Measurements from ENCODE around the gene AASS. TPM values are rescaled to one million over a fixed set of nuclear protein-coding genes. Genes with fewer than 3 reads are reported as not detected.

AASS gene
- total and polyA plus RNA-seq, 2 experiments from 2014 or later = 368 to 789 TPM

GRCh38 chr7:122103064-122103463 is 41.0 kb downstream of the AASS start:
- H3K4me3 Mint-ChIP-seq = no peak overlapping the region

DNA sequence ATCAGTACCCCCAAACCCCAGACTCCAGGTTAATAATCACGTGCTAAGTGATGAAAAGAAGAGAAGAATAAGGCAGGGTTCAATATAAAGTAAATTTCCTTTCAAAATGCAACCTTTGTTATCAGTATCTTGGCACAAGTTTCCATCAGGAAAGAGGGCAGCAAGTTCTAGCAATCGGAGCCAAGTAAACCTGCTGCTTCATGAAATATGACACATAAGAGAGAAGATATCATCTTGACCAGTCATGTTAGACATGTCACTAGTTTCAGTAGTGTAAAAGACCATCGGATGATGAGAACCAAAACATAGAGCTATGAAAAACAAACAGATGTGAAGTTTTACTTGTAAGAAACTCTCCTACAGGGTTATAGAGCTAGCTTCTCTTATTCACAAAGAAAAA is 44.0 kb downstream of the AASS start:
- no peak overlapping the region for H3K4me3 ChIP-seq
- 0 out of 2 replicates have a peak overlapping the region, but pooled peaks have one; percentile 53 for H3K27ac ChIP-seq (ENCODE audit: low read depth)
- H3K79me2 ChIP-seq (replicated peaks; ENCODE audit: insufficient read depth) = peaks cover 96% of the 10 kb centered on the region
- peaks cover 60% of the 10 kb centered on the region for H4K20me1 ChIP-seq (replicated peaks; ENCODE audit: insufficient read depth)
- Mint-ChIP-seq H3K9me3 (no peaks in the 10 kb centered on the region), H3K4me3 (no peak overlapping the region), H3K4me1 (peaks cover 13% of the 10 kb centered on the region; the same call in 2 of the 3 replicates), H3K27ac (0 out of 2 replicates have a peak overlapping the region, but pooled peaks have one; percentile 9), H3K36me3 (ENCODE audit: low read depth) (peaks cover 95% of the 10 kb centered on the region), H3K27me3 (ENCODE audit: insufficient read depth, low read depth, poor library complexity) (peaks cover 8% of the 10 kb centered on the region)
- H3K4me1 ChIP-seq (ENCODE audit: insufficient read depth) = peaks cover 16% of the 10 kb centered on the region
- TF ChIP-seq NANOG (IDR thresholded peaks at IDR 0.05; ENCODE audit: borderline replicate concordance) = no peak
- TF ChIP-seq STAT1 (IDR thresholded peaks at IDR 0.05; ENCODE audit: unreplicated experiment) = no peak
- TF ChIP-seq, protein P1, sequence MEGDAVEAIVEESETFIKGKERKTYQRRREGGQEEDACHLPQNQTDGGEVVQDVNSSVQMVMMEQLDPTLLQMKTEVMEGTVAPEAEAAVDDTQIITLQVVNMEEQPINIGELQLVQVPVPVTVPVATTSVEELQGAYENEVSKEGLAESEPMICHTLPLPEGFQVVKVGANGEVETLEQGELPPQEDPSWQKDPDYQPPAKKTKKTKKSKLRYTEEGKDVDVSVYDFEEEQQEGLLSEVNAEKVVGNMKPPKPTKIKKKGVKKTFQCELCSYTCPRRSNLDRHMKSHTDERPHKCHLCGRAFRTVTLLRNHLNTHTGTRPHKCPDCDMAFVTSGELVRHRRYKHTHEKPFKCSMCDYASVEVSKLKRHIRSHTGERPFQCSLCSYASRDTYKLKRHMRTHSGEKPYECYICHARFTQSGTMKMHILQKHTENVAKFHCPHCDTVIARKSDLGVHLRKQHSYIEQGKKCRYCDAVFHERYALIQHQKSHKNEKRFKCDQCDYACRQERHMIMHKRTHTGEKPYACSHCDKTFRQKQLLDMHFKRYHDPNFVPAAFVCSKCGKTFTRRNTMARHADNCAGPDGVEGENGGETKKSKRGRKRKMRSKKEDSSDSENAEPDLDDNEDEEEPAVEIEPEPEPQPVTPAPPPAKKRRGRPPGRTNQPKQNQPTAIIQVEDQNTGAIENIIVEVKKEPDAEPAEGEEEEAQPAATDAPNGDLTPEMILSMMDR (conservative IDR thresholded peaks at IDR 0.05; ENCODE audit: low read depth in 2 of 2) = no peak
- 0 out of 2 replicates have a peak, but pooled peaks have one; percentile 20 for TF ChIP-seq POLR2AphosphoS5 (IDR thresholded peaks at IDR 0.05; ENCODE audit: low read depth)
- DNase-seq (ENCODE audit: low spot score) (no peak), ATAC-seq (no peak)
- no peak overlapping the region for H2AFZ ChIP-seq
- no peaks in the 10 kb centered on the region for H3K27me3 ChIP-seq (ENCODE audit: insufficient read depth)
- H3K4me2 ChIP-seq = no peak overlapping the region
- H3K9me2 ChIP-seq (ENCODE audit: insufficient read depth) = no peaks in the 10 kb centered on the region
- H3K36me3 ChIP-seq (ENCODE audit: insufficient read depth) = peaks cover 94% of the 10 kb centered on the region
- peaks cover 39% of the 10 kb centered on the region; the same call in 1 of the 2 replicates for H3F3A ChIP-seq (replicated peaks; ENCODE audit: low read depth)

More at GRCh38 chr7:122103064-122103463, 41.0 kb downstream of the AASS start:
- peaks cover 80% of the 10 kb centered on the region for H3K36me3 ChIP-seq (ENCODE audit: insufficient read depth)
- ATAC-seq = no peak
- H3K4me2 ChIP-seq = no peak overlapping the region; the same call in 1 of the 2 replicates
- H3K27ac ChIP-seq (ENCODE audit: low read depth) = peak overlapping the region; percentile 65
- peaks cover 5% of the 10 kb centered on the region for H3K27me3 Mint-ChIP-seq (ENCODE audit: insufficient read depth, low read depth, poor library complexity)
- H3K79me2 ChIP-seq (replicated peaks; ENCODE audit: insufficient read depth) = peaks cover 100% of the 10 kb centered on the region
- H3K4me1 ChIP-seq (ENCODE audit: insufficient read depth) = peaks cover 16% of the 10 kb centered on the region
- H3K4me1 Mint-ChIP-seq = peaks cover 27% of the 10 kb centered on the region
- no peak overlapping the region for H3K4me3 ChIP-seq
- peaks cover 73% of the 10 kb centered on the region for H4K20me1 ChIP-seq (replicated peaks; ENCODE audit: insufficient read depth)
- H3F3A ChIP-seq (replicated peaks; ENCODE audit: low read depth) = peaks cover 31% of the 10 kb centered on the region; the same call in 1 of the 2 replicates
- TF ChIP-seq STAT1 (IDR thresholded peaks at IDR 0.05; ENCODE audit: unreplicated experiment) = no peak
- TF ChIP-seq ZNF114 (CRISPR knock-in tag; IDR thresholded peaks at IDR 0.05) = no peak
- no peak for TF ChIP-seq EZH2 (IDR thresholded peaks at IDR 0.05; ENCODE audit: low read depth, unreplicated experiment)
- TF ChIP-seq ZNF331 (CRISPR knock-in tag; IDR thresholded peaks at IDR 0.05; ENCODE audit: low read depth) = no peak
- H3K27me3 ChIP-seq (ENCODE audit: insufficient read depth) = no peaks in the 10 kb centered on the region
- H3K36me3 Mint-ChIP-seq (ENCODE audit: low read depth) = peaks cover 99% of the 10 kb centered on the region
- DNase-seq (ENCODE audit: low spot score) = no peak
- H2AFZ ChIP-seq = no peak overlapping the region
- no peaks in the 10 kb centered on the region for H3K9me2 ChIP-seq (ENCODE audit: insufficient read depth)
- H3K27ac Mint-ChIP-seq = peak overlapping the region; percentile 54; the same call in 1 of the 2 replicates
- no peaks in the 10 kb centered on the region for H3K9me3 Mint-ChIP-seq

- Histone ChIP-seq H3K9me2 (ENCODE audit: insufficient read depth) (no peaks in the 10 kb centered on the region), H3K36me3 (ENCODE audit: insufficient read depth) (peaks cover 81% of the 10 kb centered on the region), H3K4me1 (ENCODE audit: insufficient read depth) (peaks cover 19% of the 10 kb centered on the region), H3K4me2 (no peak overlapping the region), H2AFZ (no peak overlapping the region), H3K79me2 (replicated peaks; ENCODE audit: insufficient read depth) (peaks cover 71% of the 10 kb centered on the region), H3F3A (replicated peaks; ENCODE audit: low read depth) (peaks cover 39% of the 10 kb centered on the region; the same call in 1 of the 2 replicates), H3K27ac (ENCODE audit: low read depth) (no peak overlapping the region), H4K20me1 (replicated peaks; ENCODE audit: insufficient read depth) (peaks cover 38% of the 10 kb centered on the region), H3K27me3 (ENCODE audit: insufficient read depth) (no peaks in the 10 kb centered on the region), H3K4me3 (no peak overlapping the region)
- H3K4me1 Mint-ChIP-seq = peaks cover 21% of the 10 kb centered on the region
- H3K36me3 Mint-ChIP-seq (ENCODE audit: low read depth) = peaks cover 93% of the 10 kb centered on the region
- no peak for ATAC-seq
- DNase-seq (ENCODE audit: low spot score) = no peak
- H3K9me3 Mint-ChIP-seq = no peaks in the 10 kb centered on the region
- H3K27ac Mint-ChIP-seq = no peak overlapping the region
- no peak for TF ChIP-seq ZNF114 (CRISPR knock-in tag; IDR thresholded peaks at IDR 0.05)
- no peak for TF ChIP-seq STAT1 (IDR thresholded peaks at IDR 0.05; ENCODE audit: unreplicated experiment)
- no peak for TF ChIP-seq JUNB (IDR thresholded peaks at IDR 0.05; ENCODE audit: unreplicated experiment)
- TF ChIP-seq EZH2 (IDR thresholded peaks at IDR 0.05; ENCODE audit: low read depth, unreplicated experiment) = no peak
- no peak for TF ChIP-seq EZH2phosphoT487 (IDR thresholded peaks at IDR 0.05; ENCODE audit: unreplicated experiment)
- TF ChIP-seq REST (IDR thresholded peaks at IDR 0.05; ENCODE audit: unreplicated experiment) = no peak
- no peak for TF ChIP-seq ZNF331 (CRISPR knock-in tag; IDR thresholded peaks at IDR 0.05; ENCODE audit: low read depth)
- TF ChIP-seq POLR2AphosphoS5 (IDR thresholded peaks at IDR 0.05; ENCODE audit: low read depth) = no peak
- H3K27me3 Mint-ChIP-seq (ENCODE audit: insufficient read depth, low read depth, poor library complexity) = peaks cover 17% of the 10 kb centered on the region
- no peak overlapping the region for H3K4me3 Mint-ChIP-seq
These were observed 48.4 kb downstream of the AASS start for GRCh38 chr7:122095642-122096041.

Measured in GM23338 (cell line).